ENCODE data around the gene ZFYVE28.
"Not testable (repeated sequence)": the region's sequence is repeated elsewhere in the genome, so short reads cannot be mapped to it uniquely, and the experiment has no call there.

ZFYVE28 gene

GRCh38 chr4:2390146-2390545 lies 28.3 kb downstream of the ZFYVE28 start:
- no peak for DNase-seq

GRCh38 chr4:2389691-2390090 lies 28.8 kb downstream of the ZFYVE28 start:
- DNase-seq: no peak

- DNase-seq: no peak
Measured at GRCh38 chr4:2388429-2389182, 29.8 kb downstream of the ZFYVE28 start.

GRCh38 chr4:2387829-2388228 lies 30.6 kb downstream of the ZFYVE28 start:
- DNase-seq: no peak

GRCh38 chr4:2387218-2387617 lies 31.2 kb downstream of the ZFYVE28 start:
- no peak for DNase-seq

GRCh38 chr4:2386717-2387116 lies 31.7 kb downstream of the ZFYVE28 start:
- no peak for DNase-seq

GRCh38 chr4:2385516-2385915 lies 32.9 kb downstream of the ZFYVE28 start:
- DNase-seq: no peak

GRCh38 chr4:2384245-2384644 lies 34.2 kb downstream of the ZFYVE28 start:
- DNase-seq: no peak

GRCh38 chr4:2383760-2384159 lies 34.7 kb downstream of the ZFYVE28 start:
- DNase-seq: no peak

GRCh38 chr4:2383220-2383631 lies 35.2 kb downstream of the ZFYVE28 start:
- not testable (repeated sequence) for DNase-seq

- DNase-seq: not testable (repeated sequence)
Measured at GRCh38 chr4:2382769-2383202, 35.7 kb downstream of the ZFYVE28 start.

- not testable (repeated sequence) for DNase-seq
Measured at GRCh38 chr4:2380589-2380988, 37.9 kb downstream of the ZFYVE28 start.

GRCh38 chr4:2378898-2379297 lies 39.5 kb downstream of the ZFYVE28 start:
- no peak for DNase-seq

GRCh38 chr4:2378401-2378800 lies 40.0 kb downstream of the ZFYVE28 start:
- no peak for DNase-seq

GRCh38 chr4:2377241-2377640 lies 41.2 kb downstream of the ZFYVE28 start:
- no peak for DNase-seq

- DNase-seq: no peak
Measured at GRCh38 chr4:2375427-2375826, 43.0 kb downstream of the ZFYVE28 start.

- no peak for DNase-seq
Measured at GRCh38 chr4:2373532-2373931, 44.9 kb downstream of the ZFYVE28 start.

GRCh38 chr4:2372488-2373030 lies 45.9 kb downstream of the ZFYVE28 start:
- no peak for DNase-seq

GRCh38 chr4:2371765-2372487 lies 46.5 kb downstream of the ZFYVE28 start:
- no peak for DNase-seq

GRCh38 chr4:2370597-2371320 lies 47.7 kb downstream of the ZFYVE28 start:
- DNase-seq: no peak

GRCh38 chr4:2368746-2369437 lies 49.6 kb downstream of the ZFYVE28 start:
- DNase-seq: no peak

GRCh38 chr4:2367626-2368025 lies 50.8 kb downstream of the ZFYVE28 start:
- no peak for DNase-seq
